Effector memory CD4-positive, alpha-beta T cell (primary cell): ENCODE measurements around the gene GMPPA.

ENCODE experiments used
- DNase-seq, 3 donors: peaks; one replicate each; pipeline ENCODE4 v3.0.0-alpha.2; 2020
- H3K27ac ChIP-seq: 2 replicates; pipeline ENCODE4 v1.7.0; 2013; ENCODE audit warnings: mild to moderate bottlenecking, low read length, moderate library complexity; ENCODE audit not compliant: insufficient read depth, poor library complexity, severe bottlenecking
- H3K27me3 ChIP-seq: replicated peaks from 2 replicates; pipeline ENCODE4 v1.7.0; 2013; ENCODE audit warnings: mild to moderate bottlenecking, low read length; ENCODE audit not compliant: insufficient read depth, control insufficient read depth, poor library complexity, severe bottlenecking
- H3K36me3 ChIP-seq: 2 replicates; pipeline ENCODE4 v1.7.0; 2013; ENCODE audit warnings: mild to moderate bottlenecking, low read length, moderate library complexity; ENCODE audit not compliant: control insufficient read depth, insufficient read depth
- H3K4me1 ChIP-seq: 2 replicates; pipeline ENCODE4 v1.7.0; 2013; ENCODE audit warnings: low read length, mild to moderate bottlenecking; ENCODE audit not compliant: control insufficient read depth, insufficient read depth, poor library complexity, severe bottlenecking
- H3K4me3 ChIP-seq: 2 replicates; pipeline ENCODE4 v1.7.0; 2013; ENCODE audit warnings: low read length, low read depth, mild to moderate bottlenecking; ENCODE audit not compliant: insufficient read depth, poor library complexity, severe bottlenecking
- H3K9me3 ChIP-seq: 2 replicates; pipeline ENCODE4 v1.7.0; 2013; ENCODE audit warnings: mild to moderate bottlenecking, low read length, moderate library complexity; ENCODE audit not compliant: control insufficient read depth

GMPPA gene

GRCh38 chr2:219459460-219460311, 39.0 kb upstream of the GMPPA start:
- no peaks in the 10 kb centered on the region for H3K36me3 ChIP-seq
- H3K27me3 ChIP-seq, result no peaks in the 10 kb centered on the region
- no peak overlapping the region for H3K27ac ChIP-seq
- no peak for DNase-seq
- H3K4me1 ChIP-seq, result no peaks in the 10 kb centered on the region
- H3K9me3 ChIP-seq, result no peaks in the 10 kb centered on the region
- no peak overlapping the region for H3K4me3 ChIP-seq

GRCh38 chr2:219460424-219460926, 38.2 kb upstream of the GMPPA start:
- H3K27ac ChIP-seq, result no peak overlapping the region
- H3K4me3 ChIP-seq, result no peak overlapping the region
- no peaks in the 10 kb centered on the region for H3K27me3 ChIP-seq
- no peaks in the 10 kb centered on the region for H3K9me3 ChIP-seq
- no peak for DNase-seq
- no peaks in the 10 kb centered on the region for H3K4me1 ChIP-seq
- H3K36me3 ChIP-seq, result no peaks in the 10 kb centered on the region

DNA sequence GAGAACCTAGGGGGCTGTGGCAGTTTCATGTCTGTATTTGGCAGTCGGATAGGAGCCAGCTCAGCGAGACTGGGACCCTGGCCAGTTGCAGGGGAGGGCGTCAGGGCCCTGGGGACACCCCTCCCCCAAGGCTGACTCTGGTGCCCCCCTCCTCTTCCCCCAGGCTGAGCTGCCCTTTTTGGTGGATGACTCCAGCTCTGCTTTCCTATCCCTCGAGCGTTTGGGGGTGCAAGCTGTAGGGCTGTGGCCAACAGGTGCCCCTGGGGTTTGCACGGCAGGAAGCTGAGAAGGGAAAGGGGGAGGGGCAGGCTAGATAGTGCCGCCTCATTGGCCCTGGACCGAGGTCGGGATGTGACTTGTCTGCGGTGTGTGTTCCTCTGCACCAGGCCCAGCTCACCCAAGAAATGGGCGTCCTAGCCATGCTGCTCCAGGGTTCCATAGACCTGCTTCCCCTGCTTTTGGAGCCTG, 37.6 kb upstream of the GMPPA start:
- Histone ChIP-seq H3K36me3 (no peaks in the 10 kb centered on the region), H3K4me3 (no peak overlapping the region), H3K9me3 (no peaks in the 10 kb centered on the region), H3K27me3 (no peaks in the 10 kb centered on the region), H3K4me1 (no peaks in the 10 kb centered on the region), H3K27ac (no peak overlapping the region)
- no peak for DNase-seq

DNA sequence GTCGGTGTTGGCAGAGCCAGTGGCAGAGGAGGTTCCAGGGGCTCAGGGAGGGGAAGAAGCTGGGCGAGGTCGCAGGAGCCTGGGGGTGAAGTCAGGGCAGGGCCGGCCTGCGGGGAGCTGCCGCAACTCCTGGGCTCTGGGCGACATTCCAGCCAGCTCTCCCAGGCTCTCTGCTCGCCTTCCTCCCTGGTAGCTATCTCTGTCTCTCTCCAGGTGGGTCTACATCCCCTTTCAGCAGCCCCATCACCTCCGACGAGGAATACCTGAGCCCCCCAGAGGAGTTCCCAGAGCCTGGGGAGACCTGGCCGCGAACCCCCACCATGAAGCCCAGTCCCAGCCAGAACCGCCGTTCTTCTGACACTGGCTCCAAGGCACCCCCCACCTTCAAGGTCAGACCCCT, 37.0 kb upstream of the GMPPA start:
- no peak overlapping the region for H3K27ac ChIP-seq
- no peaks in the 10 kb centered on the region for H3K27me3 ChIP-seq
- no peak overlapping the region for H3K4me3 ChIP-seq
- H3K9me3 ChIP-seq, result no peaks in the 10 kb centered on the region
- H3K36me3 ChIP-seq, result no peaks in the 10 kb centered on the region
- no peaks in the 10 kb centered on the region for H3K4me1 ChIP-seq
- DNase-seq, result no peak

DNA sequence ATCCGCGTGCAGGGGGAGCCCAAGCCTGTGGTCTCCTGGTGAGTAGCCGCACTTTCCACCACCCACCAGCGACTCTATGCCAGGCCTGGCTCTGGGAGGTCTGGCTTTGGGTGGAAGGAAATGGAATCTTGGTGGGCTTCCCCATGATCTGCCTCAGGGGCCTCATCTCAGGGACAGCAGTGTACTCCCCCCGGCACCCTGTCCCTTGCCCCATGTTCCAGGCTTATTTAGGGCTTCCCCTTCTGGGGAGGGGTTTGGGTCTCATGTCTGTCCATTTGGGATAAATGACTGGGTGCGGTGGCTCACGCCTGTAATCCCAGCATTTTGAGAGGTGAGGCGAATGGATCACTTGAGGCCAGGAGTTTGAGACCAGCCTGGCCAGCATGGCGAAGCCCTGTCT, 36.3 kb upstream of the GMPPA start:
- no peaks in the 10 kb centered on the region for H3K27me3 ChIP-seq
- H3K9me3 ChIP-seq, result no peaks in the 10 kb centered on the region
- H3K27ac ChIP-seq, result no peak overlapping the region
- no peaks in the 10 kb centered on the region for H3K4me1 ChIP-seq
- H3K4me3 ChIP-seq, result no peak overlapping the region
- no peaks in the 10 kb centered on the region for H3K36me3 ChIP-seq
- DNase-seq, result no peak

- H3K36me3 ChIP-seq, result no peaks in the 10 kb centered on the region
- no peak overlapping the region for H3K4me3 ChIP-seq
- no peaks in the 10 kb centered on the region for H3K9me3 ChIP-seq
- no peak overlapping the region for H3K27ac ChIP-seq
- H3K4me1 ChIP-seq, result no peaks in the 10 kb centered on the region
- DNase-seq, result no peak
- H3K27me3 ChIP-seq, result no peaks in the 10 kb centered on the region
Measured at GRCh38 chr2:219464286-219465032, 34.2 kb upstream of the GMPPA start.

DNA sequence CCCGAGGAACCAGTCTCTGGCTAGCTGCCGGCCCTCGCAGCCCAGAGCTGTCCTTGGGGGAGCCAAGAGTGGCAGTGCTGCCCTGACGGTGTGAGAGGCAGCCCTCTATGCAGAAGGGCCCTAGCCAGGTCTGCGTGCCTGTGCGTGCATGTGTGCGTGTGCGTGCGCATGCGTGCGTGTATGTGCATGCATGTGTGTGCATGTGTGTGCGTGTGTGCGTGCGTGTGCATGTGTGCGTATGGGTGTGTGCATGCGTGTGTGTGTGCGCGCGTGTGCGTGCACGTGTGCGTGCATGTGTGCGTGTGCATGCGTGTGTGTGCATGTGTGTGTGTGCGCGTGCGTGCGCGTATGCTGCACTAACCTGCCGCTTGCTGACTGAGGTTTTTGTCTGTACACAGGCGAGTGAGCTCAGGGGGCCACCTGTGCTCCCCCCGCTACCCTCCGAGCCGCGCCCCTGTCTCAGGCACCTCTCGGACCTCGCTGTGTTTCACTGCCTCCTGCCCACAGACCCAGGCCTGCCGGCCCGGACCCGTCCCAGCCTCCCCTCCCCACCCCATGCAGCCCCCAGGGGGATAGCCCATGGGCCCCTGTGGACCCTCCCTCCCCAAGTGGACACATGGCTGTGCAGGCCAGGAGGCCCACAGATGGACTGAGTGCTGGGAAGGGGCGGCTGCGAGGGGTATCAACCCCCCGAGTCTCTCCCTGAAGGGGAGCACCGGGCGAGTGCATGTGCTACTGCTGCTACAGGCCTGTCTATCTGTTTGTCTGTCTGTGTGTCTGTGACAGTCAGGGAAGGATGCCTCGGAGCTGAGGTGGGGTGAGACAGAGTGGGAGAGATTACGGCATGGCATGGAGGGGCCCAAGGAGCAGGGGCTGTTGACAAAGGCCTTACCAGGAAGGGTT, 32.8 kb upstream of the GMPPA start:
- H3K4me1 ChIP-seq, result no peaks in the 10 kb centered on the region
- no peaks in the 10 kb centered on the region for H3K36me3 ChIP-seq
- H3K9me3 ChIP-seq, result no peaks in the 10 kb centered on the region
- H3K4me3 ChIP-seq, result no peak overlapping the region
- H3K27ac ChIP-seq, result no peak overlapping the region
- no peak for DNase-seq
- no peaks in the 10 kb centered on the region for H3K27me3 ChIP-seq

DNA sequence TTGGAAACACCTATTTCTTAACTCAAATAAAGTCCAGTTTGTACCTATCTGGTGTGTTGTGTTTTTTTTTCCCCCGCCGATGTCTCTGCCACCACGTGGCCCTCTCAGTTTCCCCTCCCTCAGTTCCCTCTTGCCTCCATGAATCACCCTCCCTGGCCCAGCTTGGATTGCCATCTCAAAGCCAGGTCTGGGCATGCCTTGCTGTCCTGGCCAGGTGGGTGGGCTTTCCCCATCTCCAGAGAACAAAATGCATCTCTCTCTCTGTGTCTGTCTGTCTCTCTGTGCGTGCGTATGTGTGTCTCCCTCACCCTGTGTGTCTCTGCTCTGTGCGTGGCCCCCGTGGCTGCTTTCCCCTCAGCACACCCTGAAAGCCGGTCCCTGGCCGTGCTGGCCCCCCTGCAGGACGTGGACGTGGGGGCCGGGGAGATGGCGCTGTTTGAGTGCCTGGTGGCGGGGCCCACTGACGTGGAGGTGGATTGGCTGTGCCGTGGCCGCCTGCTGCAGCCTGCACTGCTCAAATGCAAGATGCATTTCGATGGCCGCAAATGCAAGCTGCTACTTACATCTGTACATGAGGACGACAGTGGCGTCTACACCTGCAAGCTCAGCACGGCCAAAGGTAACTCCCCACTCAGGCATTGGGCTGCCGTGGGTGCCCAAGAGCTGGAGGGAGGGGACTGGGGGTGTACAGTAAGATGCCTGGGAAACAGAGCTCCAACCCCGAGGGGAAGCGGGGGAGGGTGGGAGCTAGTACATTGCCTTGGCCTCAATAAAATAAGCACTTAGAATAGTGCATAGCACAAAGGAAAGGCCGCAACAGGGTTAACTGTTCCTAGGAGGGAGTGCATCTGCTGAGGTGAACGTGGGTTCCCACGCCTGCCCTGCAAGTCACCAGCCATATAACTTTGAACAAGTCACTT, 31.6 kb upstream of the GMPPA start:
- H3K4me1 ChIP-seq, result no peaks in the 10 kb centered on the region
- no peak overlapping the region for H3K4me3 ChIP-seq
- no peak for DNase-seq
- H3K27me3 ChIP-seq, result no peaks in the 10 kb centered on the region
- H3K36me3 ChIP-seq, result no peaks in the 10 kb centered on the region
- H3K9me3 ChIP-seq, result no peaks in the 10 kb centered on the region
- H3K27ac ChIP-seq, result no peak overlapping the region

DNA sequence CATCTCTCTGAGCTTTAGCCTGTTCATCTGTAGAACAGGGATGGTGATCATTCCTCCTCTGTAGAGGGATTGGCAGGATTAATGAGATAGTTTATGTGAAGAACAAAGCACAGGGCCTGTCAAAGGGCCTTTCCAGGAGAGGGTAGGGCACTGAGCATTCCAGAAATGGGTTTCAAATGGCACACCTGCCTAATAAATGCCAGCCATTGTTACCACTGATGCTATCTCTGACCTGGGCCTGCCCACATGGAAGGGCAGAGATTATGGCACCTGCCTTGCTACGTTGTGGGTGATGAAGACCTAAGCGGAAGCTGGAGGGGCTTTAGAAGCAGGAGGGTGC, 31.0 kb upstream of the GMPPA start:
- Histone ChIP-seq H3K27me3 (no peaks in the 10 kb centered on the region), H3K4me3 (no peak overlapping the region), H3K27ac (no peak overlapping the region), H3K4me1 (no peaks in the 10 kb centered on the region), H3K9me3 (no peaks in the 10 kb centered on the region), H3K36me3 (no peaks in the 10 kb centered on the region)
- DNase-seq, result no peak
